HG03066 (cell line): ENCODE results near the gene A2ML1.
"Not testable (repeated sequence)": the region's sequence is repeated elsewhere in the genome, so short reads cannot be mapped to it uniquely, and the experiment has no call there.

Source experiments
- ATAC-seq: cut with Tn5 transposase; IDR thresholded peaks from one replicate; pipeline ENCODE4 v1.9.1; 2021; ENCODE audit warnings: low read depth; ENCODE audit not compliant: unreplicated experiment

The A2ML1 gene

DNA sequence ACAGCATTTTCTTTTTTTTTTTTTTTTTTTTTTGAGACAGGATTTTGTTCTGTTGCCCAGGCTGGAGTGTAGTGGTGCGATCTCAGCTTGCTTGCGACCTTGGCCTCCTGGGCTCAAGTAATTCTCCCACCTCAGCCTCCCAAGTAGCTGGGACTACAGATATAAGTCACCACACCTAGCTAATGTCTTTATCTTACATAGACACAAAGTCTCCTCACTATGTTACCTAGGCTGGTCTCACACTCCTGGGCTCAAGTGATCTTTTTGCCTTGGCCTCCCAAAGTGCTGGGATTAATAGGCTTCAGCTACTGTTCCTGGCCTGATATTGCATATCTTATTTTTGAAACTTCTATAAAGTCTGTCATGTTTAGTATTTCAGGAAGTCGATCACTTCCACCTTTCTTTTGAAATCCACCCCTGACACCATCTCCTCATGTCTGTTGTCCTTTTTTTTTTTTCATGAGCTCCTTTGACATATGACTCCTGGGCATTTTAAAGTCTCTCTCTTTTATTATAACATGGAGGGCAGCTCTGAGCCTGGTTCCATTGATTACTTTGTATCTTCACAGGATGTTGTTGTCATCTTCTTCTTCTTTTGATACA is 5.9 kb upstream of the A2ML1 start:
- ATAC-seq = no peak

DNA sequence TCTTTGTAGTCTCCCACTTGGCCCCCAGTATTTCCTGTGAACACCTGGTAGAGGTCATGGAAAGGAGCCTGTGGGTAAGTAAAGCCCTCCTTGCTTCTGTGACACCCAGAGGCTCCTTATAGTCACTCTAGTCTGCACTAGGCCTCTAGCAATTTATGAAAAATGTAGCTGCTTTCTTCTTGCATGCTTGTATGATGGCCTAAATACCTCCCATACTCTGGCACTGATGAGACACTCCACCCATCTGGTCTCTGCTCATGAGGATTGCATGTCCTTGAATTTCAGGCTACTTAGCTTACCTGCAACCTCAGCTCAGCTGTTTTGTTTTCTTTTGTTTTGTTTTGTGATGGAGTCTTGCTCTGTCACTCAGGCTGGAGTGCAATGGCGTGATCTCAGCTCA is 4.6 kb upstream of the A2ML1 start:
- no peak for ATAC-seq

DNA sequence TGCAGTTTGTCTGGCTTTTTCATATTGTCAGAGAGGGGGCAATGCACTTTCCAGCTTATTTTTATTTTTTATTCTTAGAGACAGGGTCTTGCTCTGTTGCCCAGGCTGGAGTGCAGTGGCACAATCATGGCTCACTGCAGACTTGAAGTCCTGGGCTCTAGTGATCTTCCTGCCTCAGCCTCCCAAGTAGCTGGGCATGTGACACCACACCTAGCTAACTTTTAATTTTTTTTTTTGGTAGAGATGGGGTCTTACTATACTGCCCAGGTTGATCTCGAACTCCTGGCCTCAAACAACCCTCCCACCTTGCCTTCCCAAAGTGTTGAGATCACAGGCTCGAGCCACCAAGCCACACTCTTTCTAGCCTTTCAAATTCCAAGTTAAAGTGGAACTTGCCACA is 3.9 kb upstream of the A2ML1 start:
- no peak for ATAC-seq

DNA sequence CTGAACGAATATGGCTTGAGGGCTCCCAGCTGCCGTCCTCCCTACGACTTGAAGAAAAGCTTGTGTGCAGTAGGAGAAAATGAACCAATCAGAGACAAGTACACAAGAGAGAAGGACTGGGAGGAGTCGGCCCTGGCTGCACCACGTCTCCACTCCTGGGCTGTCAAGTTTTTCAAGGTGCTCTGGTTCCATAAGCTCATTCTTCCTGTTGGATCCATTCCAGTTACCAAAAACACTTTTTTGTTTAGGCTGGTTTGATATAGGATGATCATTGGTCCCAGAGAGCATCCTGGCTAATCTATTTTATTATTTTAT is 2.8 kb upstream of the A2ML1 start:
- ATAC-seq = no peak

DNA sequence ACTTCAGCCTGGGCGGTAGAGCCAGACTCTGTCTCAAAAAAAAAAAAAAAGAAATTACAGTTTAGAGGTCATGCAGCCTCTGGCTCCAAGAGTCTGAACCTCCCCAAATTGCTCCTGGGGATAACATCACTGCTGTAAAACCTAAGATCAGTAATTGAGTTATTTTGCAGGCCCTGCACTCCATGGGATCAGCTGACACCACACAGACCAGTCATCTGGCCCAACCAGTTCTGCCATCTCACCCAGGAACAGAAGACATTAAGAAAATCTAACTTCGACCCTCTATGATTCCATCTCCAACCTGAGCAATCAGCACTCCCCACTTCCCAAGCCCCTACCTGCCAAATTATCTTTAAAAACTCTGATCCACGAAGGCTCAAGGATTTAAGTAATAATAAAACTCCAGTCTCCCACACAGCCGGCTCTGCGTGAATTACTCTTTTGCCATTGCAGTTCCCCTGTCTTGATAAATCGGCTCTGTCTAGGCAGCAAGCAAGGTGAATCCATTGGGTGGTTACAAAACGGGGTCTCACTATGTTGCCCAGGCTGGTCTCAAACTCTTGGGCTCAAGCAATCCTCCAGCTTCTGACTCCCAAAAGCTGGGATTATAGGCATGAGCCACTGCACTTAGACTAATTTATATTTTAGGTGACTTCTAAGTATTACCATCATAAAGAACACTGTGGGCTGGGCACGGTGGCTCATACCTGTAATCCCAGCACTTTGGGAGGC is 1.6 kb upstream of the A2ML1 start:
- ATAC-seq = not testable (repeated sequence)

- ATAC-seq = no peak
Observed at GRCh38 chr12:8821591-8821990, 830 bp upstream of the A2ML1 start.

DNA sequence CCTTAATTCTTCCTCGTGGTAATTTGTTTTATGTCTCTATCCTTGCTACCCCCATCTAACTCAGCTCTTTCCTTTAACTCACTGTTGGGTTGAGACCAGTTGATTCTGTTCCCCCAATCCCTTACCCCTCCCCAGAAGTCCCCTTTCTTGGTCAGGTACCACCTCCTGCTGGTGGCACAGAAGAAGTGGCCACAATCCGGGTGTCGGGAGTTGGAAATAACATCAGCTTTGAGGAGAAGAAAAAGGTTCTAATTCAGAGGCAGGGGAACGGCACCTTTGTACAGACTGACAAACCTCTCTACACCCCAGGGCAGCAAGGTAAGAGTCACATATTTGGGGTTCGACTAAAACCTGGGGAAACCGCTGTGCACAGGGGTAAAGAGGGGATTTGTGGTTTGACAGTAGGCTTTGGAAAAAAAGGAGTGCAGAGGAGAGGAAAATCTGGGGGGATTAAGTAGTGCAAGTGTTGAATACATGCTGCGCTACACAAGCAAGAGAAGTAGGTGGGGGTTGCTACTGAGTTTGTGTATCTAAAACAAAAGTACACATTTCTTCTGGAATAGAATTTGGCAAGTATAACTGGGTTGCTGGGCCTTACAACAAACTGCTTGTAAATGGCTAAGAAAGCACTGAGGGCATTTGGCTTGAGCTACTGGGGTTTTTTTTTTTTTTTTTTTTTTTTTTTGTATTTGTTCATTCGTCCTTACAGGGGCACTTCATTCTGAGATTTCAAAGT is 1.3 kb downstream of the A2ML1 start:
- no peak for ATAC-seq

DNA sequence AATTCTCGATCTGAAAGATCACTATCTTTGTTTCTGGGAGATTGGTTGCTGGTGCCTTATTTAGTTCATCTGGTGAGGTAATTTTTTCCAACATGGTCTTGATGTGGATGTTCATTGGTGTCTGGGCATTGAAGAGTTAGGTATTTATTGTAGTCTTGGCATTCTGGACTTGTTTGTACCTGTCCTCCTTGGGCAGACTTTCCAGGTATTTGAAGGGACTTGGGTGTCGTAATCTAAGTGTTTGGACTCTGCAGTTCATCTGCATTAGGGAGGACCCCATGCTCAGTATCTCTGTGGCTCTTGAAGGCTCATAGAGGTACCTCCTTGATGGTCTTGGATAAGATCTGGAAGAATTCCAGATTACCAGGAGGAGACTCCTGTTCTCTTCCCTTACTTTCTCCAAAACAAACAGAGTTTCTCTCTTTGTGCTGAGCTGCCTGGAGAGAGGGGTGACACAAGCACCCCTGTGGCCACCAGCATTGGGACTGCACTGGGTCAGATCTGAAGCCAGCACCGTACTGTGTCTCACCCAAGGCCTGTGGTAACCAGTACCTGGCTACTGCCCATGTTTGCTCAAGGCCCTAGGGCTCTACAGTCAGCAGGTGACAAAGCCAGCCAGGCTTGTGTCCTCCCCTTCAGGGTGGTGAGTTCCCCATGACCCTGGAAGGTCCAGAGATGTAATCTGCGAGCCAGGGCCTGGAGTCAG is 5.3 kb downstream of the A2ML1 start:
- no peak for ATAC-seq

DNA sequence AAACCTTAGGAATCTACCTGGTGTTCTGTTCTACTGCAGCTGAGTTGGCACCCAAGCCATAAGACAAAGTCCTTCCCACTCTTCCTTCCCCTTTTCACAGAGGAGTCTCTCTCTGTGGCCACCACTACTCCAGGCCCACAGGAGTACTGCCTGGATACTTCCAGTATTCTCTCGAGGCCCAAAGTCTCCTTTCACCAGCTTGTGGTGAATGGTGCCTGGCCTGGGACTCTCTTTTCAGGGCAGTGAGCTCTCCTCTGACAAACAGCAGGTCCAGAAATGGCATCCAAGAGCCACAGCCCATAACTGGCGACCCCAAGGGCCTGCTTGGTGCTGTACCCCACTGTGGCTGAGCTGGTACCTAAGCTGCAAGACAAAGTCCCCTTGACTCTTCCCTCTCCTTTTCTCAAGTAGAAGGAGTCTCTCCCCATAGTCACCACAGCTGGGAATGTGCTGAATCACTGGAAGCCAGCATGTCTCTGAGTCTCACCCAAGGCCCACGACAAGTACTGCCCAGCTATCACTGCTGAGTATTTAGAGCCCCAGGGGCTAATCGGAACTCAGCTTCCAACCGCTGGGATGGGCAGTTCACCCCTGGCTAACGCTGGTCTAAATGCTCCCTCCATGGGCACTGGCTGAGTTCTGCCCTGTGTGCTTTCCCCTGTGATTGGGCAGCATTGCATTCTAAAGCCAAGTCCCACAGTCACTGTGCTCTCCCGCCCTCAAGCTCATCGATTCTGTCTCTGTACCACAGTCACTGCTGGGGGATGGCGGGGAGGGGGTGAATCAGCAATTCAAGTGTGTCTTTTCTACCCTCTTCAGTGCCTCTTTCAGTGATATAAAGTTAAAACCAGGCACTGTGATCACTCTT is 6.1 kb downstream of the A2ML1 start:
- no peak for ATAC-seq

- ATAC-seq = no peak
Observed at GRCh38 chr12:8829125-8829518, 6.7 kb downstream of the A2ML1 start.

DNA sequence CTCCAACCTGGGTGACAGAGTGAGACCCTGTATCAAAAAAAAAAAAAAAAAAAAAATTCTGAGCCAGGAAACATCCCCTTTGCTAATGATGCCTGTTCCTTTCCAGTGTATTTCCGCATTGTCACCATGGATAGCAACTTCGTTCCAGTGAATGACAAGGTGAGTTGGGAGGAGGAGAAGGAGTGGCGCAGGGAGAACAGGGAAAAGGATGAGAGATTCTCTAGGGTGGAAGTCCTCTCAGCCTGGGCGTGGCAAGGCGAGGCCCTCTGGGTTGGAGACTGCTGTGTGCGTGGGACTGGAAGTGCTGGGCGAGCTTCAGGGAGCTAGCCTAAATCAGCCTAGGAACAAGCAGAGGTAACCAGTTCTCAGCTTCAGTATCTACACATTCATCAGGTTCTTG is 7.2 kb downstream of the A2ML1 start:
- ATAC-seq = no peak

- ATAC-seq = no peak
Observed at GRCh38 chr12:8831116-8831515, 8.7 kb downstream of the A2ML1 start.

GRCh38 chr12:8832500-8832899 is 10.1 kb downstream of the A2ML1 start:
- no peak for ATAC-seq

GRCh38 chr12:8834230-8834629 is 11.8 kb downstream of the A2ML1 start:
- no peak for ATAC-seq

GRCh38 chr12:8837291-8837690 is 14.9 kb downstream of the A2ML1 start:
- ATAC-seq = no peak

- no peak for ATAC-seq
Observed at GRCh38 chr12:8840321-8840720, 17.9 kb downstream of the A2ML1 start.

GRCh38 chr12:8840938-8841633 is 18.7 kb downstream of the A2ML1 start:
- ATAC-seq = no peak

DNA sequence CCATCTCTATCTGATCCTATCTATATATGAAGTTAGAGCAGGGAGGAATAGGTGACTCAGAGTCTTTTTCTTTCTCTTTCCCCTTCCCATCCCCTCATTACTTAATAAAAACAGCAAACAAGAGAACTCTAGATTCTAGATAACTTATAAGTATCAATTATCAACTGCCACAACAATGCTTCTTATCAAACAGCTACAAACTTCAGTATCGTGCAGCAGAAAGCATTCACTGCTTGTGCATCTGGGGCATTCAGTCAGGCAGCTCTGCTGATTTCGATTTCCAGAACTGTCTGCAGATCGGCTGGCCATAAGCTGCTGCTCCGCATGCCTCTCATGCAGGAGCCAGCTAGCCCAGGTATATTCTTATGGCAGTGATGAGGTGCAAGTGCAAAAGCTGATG is 19.4 kb downstream of the A2ML1 start:
- ATAC-seq = no peak

DNA sequence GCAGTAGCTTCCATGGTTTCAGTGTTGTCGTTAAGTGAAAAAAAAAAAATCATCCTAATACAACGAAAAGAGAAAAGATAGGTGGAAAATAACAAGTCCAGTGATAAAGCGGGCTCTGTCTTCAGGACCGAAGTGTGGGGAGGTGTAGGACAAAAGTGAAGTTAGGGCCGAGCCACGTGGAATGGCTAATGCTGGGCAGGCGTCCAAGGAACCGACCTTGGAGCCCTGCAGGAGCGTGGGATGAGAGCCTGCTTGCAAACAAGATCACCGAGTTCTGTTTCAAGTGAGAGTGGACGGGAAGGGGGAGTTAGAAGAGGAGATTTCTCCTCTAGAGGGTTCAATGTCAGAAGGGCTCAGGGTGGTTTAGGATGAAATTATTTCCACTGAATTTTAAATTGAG is 22.2 kb downstream of the A2ML1 start:
- no peak for ATAC-seq

DNA sequence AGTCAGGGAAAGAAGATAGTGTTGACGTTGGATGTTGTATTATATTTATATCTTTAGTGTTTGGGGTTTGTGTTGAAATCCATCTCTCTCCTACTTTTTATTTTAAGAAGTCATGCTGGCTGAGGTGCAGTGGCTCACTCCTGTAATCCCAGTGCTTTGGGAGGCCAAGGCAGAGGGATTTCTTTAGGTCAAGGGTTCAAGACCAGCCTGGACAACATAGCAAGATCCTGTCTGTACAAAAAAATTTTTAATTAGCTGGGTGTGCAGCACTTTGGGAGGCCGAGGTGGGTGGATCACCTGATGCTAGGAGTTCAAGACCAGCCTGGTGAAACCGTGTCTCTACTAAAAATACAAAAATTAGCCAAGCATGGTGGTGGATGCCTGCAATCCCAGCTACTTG is 23.9 kb downstream of the A2ML1 start:
- ATAC-seq = no peak
